Activated CD4-positive, alpha-beta T cell treated with anti-CD3 and anti-CD28 coated beads, Interleukin-2, amount 50 U/mL, for 48 hours (primary cell): ENCODE data around the gene SUCLG2.

Experiments
- DNase-seq, 2 experiments: peaks; one replicate each; pipeline ENCODE4 v3.0.0-alpha.2; 2020

Gene SUCLG2

GRCh38 chr3:67495751-67496150 is 158.7 kb downstream of the SUCLG2 start:
- DNase-seq = no peak

- DNase-seq = no peak
Measured at GRCh38 chr3:67493808-67494207, 160.6 kb downstream of the SUCLG2 start.

- DNase-seq = no peak
Measured at GRCh38 chr3:67490658-67491057, 163.8 kb downstream of the SUCLG2 start.

GRCh38 chr3:67489816-67490215 is 164.6 kb downstream of the SUCLG2 start:
- no peak for DNase-seq

GRCh38 chr3:67487564-67488114 is 166.8 kb downstream of the SUCLG2 start:
- DNase-seq = no peak

- no peak for DNase-seq
Measured at GRCh38 chr3:67486883-67487282, 167.5 kb downstream of the SUCLG2 start.

- no peak for DNase-seq
Measured at GRCh38 chr3:67484085-67484484, 170.3 kb downstream of the SUCLG2 start.

GRCh38 chr3:67481126-67481525 is 173.3 kb downstream of the SUCLG2 start:
- no peak for DNase-seq

GRCh38 chr3:67478423-67478822 is 176.0 kb downstream of the SUCLG2 start:
- DNase-seq = no peak

- no peak for DNase-seq
Measured at GRCh38 chr3:67474311-67474710, 180.1 kb downstream of the SUCLG2 start.

- DNase-seq = no peak
Measured at GRCh38 chr3:67472674-67473201, 181.7 kb downstream of the SUCLG2 start.

GRCh38 chr3:67470207-67470606 is 184.2 kb downstream of the SUCLG2 start:
- DNase-seq = no peak

- no peak for DNase-seq
Measured at GRCh38 chr3:67468511-67468910, 185.9 kb downstream of the SUCLG2 start.

- no peak for DNase-seq
Measured at GRCh38 chr3:67463656-67464055, 190.8 kb downstream of the SUCLG2 start.

- DNase-seq = no peak
Measured at GRCh38 chr3:67462187-67462586, 192.2 kb downstream of the SUCLG2 start.

GRCh38 chr3:67461667-67462142 is 192.7 kb downstream of the SUCLG2 start:
- no peak for DNase-seq

GRCh38 chr3:67460841-67461510 is 193.4 kb downstream of the SUCLG2 start:
- DNase-seq = no peak

GRCh38 chr3:67459796-67460195 is 194.6 kb downstream of the SUCLG2 start:
- DNase-seq = no peak

- no peak for DNase-seq
Measured at GRCh38 chr3:67458896-67459530, 195.4 kb downstream of the SUCLG2 start.

- no peak for DNase-seq
Measured at GRCh38 chr3:67458408-67458807, 196.0 kb downstream of the SUCLG2 start.

- DNase-seq = no peak
Measured at GRCh38 chr3:67453628-67454027, 200.8 kb downstream of the SUCLG2 start.

- DNase-seq = no peak
Measured at GRCh38 chr3:67450153-67450552, 204.3 kb downstream of the SUCLG2 start.

GRCh38 chr3:67447393-67447792 is 207.0 kb downstream of the SUCLG2 start:
- DNase-seq = no peak

GRCh38 chr3:67437789-67438188 is 216.6 kb downstream of the SUCLG2 start:
- DNase-seq = no peak
